Loucy (cell line): ENCODE data around the gene HSD17B13.

Experiments used
- EZH2phosphoT487 ChIP-seq: fragments of 200-600 bp; IDR thresholded peaks from 2 replicates; pipeline ENCODE4 v1.6.1; 2018; ENCODE audit warnings: antibody characterized with exemption, mild to moderate bottlenecking, moderate library complexity, borderline replicate concordance
- TF ChIP-seq, protein P1 (sequence below): fragments of 200-600 bp; sonication (generic); conservative IDR thresholded peaks from 2 replicates; pipeline ENCODE4 v1.5.1; 2014; ENCODE audit warnings: mild to moderate bottlenecking, antibody characterized with exemption, low read length

GRCh38 chr4:87283151-87283550, 39.5 kb downstream of the HSD17B13 start:
- TF ChIP-seq, protein P1, sequence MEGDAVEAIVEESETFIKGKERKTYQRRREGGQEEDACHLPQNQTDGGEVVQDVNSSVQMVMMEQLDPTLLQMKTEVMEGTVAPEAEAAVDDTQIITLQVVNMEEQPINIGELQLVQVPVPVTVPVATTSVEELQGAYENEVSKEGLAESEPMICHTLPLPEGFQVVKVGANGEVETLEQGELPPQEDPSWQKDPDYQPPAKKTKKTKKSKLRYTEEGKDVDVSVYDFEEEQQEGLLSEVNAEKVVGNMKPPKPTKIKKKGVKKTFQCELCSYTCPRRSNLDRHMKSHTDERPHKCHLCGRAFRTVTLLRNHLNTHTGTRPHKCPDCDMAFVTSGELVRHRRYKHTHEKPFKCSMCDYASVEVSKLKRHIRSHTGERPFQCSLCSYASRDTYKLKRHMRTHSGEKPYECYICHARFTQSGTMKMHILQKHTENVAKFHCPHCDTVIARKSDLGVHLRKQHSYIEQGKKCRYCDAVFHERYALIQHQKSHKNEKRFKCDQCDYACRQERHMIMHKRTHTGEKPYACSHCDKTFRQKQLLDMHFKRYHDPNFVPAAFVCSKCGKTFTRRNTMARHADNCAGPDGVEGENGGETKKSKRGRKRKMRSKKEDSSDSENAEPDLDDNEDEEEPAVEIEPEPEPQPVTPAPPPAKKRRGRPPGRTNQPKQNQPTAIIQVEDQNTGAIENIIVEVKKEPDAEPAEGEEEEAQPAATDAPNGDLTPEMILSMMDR, result no peak
- TF ChIP-seq EZH2phosphoT487, result no peak
